Smooth muscle cell of trachea (primary cell): ENCODE data around the gene TGM5. TPM values are rescaled to one million over a fixed set of nuclear protein-coding genes. Genes with fewer than 3 reads are reported as not detected.

ENCODE experiments used
- total RNA-seq: library from RNA; depleted of rRNA; stranded (reverse); fragments of >200 nt; gene quantifications from 2 replicates; pipeline ENCODE4 v1.2.1, GENCODE V29; 2014

Gene TGM5
- total RNA-seq, result not detected in 2 replicates

GRCh38 chr15:43266834-43267233 lies at the start of gene TGM5:
TGM5 (minus strand) TSS chr15:43266928; CDS start chr15:43266849, 79 bp downstream.

GRCh38 chr15:43302205-43302817 lies 35.6 kb upstream of the TGM5 start, which contains the start of gene TGM7:
TGM7 (minus strand) TSS chr15:43302255.

GRCh38 chr15:43220991-43221403 lies 45.7 kb downstream of the TGM5 start, which contains the start of gene EPB42:
EPB42 (minus strand) TSS chr15:43221018; CDS start chr15:43220825, 193 bp downstream.

GRCh38 chr15:43185157-43186002 lies 81.3 kb downstream of the TGM5 start, which contains the start of gene CCNDBP1:
CCNDBP1 (plus strand) TSS chr15:43185403; CDS start chr15:43185499, 96 bp downstream.

Other genes starting within 250 kb of the TGM5 start
- 28.9 and 45.1 TPM in 2 replicates for gene UBR1, start 160.9 kb downstream of the TGM5 start, total RNA-seq
- gene TMEM62, start 133.3 kb downstream of the TGM5 start, total RNA-seq, result 13.1 and 20.9 TPM in 2 replicates
- gene CCNDBP1, start 81.5 kb downstream of the TGM5 start, total RNA-seq, result 77.4 and 124 TPM in 2 replicates
- gene EPB42, start 45.9 kb downstream of the TGM5 start, total RNA-seq, result not detected in 2 replicates
- gene TGM7, start 35.3 kb upstream of the TGM5 start, total RNA-seq, result not detected in 2 replicates
- gene LCMT2, start 63.6 kb upstream of the TGM5 start, total RNA-seq, result 7.4 and 8.7 TPM in 2 replicates
- 26.2 and 36.4 TPM in 2 replicates for gene ZSCAN29, start 104.1 kb upstream of the TGM5 start, total RNA-seq
- 10.9 and 14.7 TPM in 2 replicates for gene TUBGCP4, start 104.2 kb upstream of the TGM5 start, total RNA-seq
- gene TP53BP1, start 226.2 kb upstream of the TGM5 start, total RNA-seq, result 97.1 and 101 TPM in 2 replicates